Measurements from ENCODE around the gene SLC6A19.

The SLC6A19 gene

GRCh38 chr5:1197876-1198666 lies 3.3 kb upstream of the SLC6A19 start:
- FAIRE-seq = no peak

- no peak for FAIRE-seq
Measured at GRCh38 chr5:1199340-1199648, 2.1 kb upstream of the SLC6A19 start.

GRCh38 chr5:1199649-1200494 lies 1.5 kb upstream of the SLC6A19 start:
- no peak for FAIRE-seq

GRCh38 chr5:1200495-1201326 lies 684 bp upstream of the SLC6A19 start:
- no peak for FAIRE-seq

- FAIRE-seq = no peak
Measured at GRCh38 chr5:1202026-1202797, 817 bp downstream of the SLC6A19 start.

GRCh38 chr5:1202798-1203185 lies 1.4 kb downstream of the SLC6A19 start:
- FAIRE-seq = no peak

GRCh38 chr5:1203311-1203967 lies 2.0 kb downstream of the SLC6A19 start:
- FAIRE-seq = no peak

GRCh38 chr5:1203968-1204692 lies 2.7 kb downstream of the SLC6A19 start:
- FAIRE-seq = no peak

- FAIRE-seq = no peak
Measured at GRCh38 chr5:1204693-1205242, 3.4 kb downstream of the SLC6A19 start.

GRCh38 chr5:1205255-1206180 lies 4.1 kb downstream of the SLC6A19 start:
- no peak for FAIRE-seq

- no peak for FAIRE-seq
Measured at GRCh38 chr5:1206521-1207412, 5.4 kb downstream of the SLC6A19 start.

GRCh38 chr5:1207555-1207954 lies 6.2 kb downstream of the SLC6A19 start:
- no peak for FAIRE-seq

- FAIRE-seq = no peak
Measured at GRCh38 chr5:1208221-1208742, 6.9 kb downstream of the SLC6A19 start.

GRCh38 chr5:1208743-1209488 lies 7.5 kb downstream of the SLC6A19 start:
- FAIRE-seq = no peak

- no peak for FAIRE-seq
Measured at GRCh38 chr5:1209489-1209852, 8.1 kb downstream of the SLC6A19 start.

GRCh38 chr5:1209896-1210776 lies 8.7 kb downstream of the SLC6A19 start:
- FAIRE-seq = no peak

GRCh38 chr5:1210832-1211251 lies 9.4 kb downstream of the SLC6A19 start:
- FAIRE-seq = no peak

Data from G401.6 (cell line).